IPS-NIHi11 (cell line): ENCODE results near the gene CACNA1A.
"Not testable (repeated sequence)": the region's sequence is repeated elsewhere in the genome, so short reads cannot be mapped to it uniquely, and the experiment has no call there.

Source experiments
- DNase-seq: peaks from one replicate; pipeline ENCODE4 v3.0.0; 2012; ENCODE audit warnings: mixed read lengths, low spot score

CACNA1A gene

DNA sequence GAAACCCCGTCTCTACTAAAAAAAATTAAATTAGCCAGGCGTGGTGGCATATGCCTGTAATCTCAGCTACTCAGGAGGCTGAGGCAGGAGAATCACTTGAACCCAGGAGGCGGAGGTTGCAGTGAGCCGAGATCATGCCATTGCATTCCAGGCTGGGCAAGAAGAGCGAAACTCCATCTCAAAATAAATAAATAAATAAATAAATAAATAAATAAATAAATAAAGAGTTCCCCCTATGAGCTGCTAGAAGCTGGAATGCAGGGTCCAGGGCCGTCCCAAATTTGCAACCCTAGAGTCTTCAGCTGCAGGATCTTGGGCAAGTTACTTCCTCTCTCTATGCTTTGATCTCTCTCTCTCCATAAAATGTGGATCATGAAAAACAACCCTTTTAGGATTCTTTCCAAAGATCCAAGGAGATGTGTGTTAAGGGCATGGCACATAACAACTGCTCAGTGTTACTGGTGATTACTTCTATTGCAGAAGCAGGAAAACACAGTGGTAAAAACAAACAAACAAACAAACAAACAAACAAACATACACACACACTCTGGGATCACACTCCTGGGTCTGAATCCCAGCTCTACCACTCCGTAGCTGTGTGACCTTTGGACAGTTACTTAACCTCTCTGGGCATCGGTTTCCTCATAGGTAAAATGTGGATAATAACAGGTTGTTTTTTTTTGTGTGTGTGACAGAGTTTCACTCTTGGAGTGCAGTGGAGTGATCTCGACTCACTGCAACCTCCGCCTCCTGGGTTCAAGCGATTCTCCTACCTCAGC lies 78.8 kb downstream of the CACNA1A start:
- no peak for DNase-seq

GRCh38 chr19:13425875-13426274 lies 80.4 kb downstream of the CACNA1A start:
- not testable (repeated sequence) for DNase-seq

DNA sequence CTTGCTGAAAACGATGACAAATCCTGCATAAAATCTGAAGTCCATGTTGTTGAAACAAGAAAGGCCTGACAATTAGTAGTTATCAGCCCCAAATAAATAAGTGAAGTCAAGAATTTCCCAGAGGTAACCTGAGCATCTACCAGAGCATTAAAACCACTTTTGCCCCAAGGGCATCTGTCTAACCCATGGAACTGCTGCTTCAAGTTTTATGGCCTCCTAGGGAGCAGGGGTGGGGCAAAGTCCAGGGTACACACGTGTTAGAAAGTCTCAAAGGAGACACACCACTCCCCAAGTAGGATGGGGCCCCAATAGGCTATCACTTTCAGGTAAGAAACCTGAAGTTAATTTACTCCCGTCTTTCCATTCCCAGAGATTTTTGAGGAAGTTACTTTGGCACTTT lies 81.1 kb downstream of the CACNA1A start:
- no peak for DNase-seq

- no peak for DNase-seq
Measured at GRCh38 chr19:13420780-13421179, 85.5 kb downstream of the CACNA1A start.

DNA sequence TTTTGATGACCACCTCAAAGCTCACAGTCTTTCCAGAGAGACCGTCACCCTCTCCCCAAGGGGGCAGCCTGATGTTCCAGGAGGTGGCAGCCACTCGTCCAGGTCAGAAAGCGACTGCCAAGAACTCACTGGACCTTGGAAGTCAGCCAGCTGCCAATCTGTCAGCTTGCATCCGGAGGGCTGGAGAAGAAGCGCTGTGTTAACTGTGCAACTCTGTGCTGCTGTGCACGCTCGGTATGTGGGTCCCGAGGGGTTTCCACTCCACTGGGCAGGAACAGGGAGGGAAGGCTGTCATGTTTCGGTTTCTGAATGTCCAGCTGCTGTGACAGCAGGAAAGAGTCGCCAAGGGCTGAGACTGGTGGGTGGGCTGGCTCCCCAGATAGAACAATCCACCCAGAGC lies 89.2 kb downstream of the CACNA1A start:
- no peak for DNase-seq

DNA sequence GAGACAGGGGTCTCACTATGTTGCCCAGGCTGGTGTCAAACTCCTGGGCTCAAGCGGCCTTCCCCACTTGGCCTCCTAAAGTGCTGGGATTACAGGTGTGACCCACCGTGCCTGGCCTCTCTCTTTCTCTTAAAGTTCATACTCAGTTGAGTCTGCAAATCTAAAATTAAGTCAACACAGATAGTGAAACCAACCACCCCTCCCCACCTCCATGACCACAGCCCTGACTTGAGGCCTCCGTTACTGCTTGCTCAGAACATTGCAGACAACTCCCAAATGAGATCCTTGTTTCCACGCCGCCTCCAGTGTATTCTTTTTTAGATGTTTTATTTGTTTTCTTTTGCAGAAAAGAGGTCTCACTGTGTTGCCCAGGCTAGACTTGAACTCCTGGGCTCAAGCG lies 94.4 kb downstream of the CACNA1A start:
- no peak for DNase-seq

GRCh38 chr19:13410946-13411345 lies 95.3 kb downstream of the CACNA1A start:
- no peak for DNase-seq

- no peak for DNase-seq
Measured at GRCh38 chr19:13408889-13409518, 97.3 kb downstream of the CACNA1A start.

- no peak for DNase-seq
Measured at GRCh38 chr19:13404236-13404635, 102.0 kb downstream of the CACNA1A start.

DNA sequence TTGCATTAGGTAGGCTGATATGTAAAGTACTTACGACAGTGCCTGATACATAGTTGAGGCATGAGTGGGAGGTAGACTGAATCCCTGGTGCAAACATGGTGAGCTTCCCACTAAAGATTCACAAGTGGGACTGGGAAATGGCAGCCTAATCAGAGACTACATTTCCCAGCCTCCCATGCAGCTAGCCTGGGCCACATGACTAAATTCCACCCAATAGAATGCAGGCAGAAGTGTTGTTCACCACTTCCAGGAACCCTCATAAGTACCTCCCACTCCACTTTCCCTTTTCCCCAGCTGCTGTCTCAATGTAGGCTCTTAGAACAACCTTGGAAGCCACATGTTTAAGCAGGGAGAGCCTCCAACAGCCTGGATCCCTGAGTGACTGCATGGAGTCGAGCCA lies 104.9 kb downstream of the CACNA1A start:
- DNase-seq, result peak; percentile 55

- no peak for DNase-seq
Measured at GRCh38 chr19:13400296-13400695, 106.0 kb downstream of the CACNA1A start.

- no peak for DNase-seq
Measured at GRCh38 chr19:13399746-13400145, 106.5 kb downstream of the CACNA1A start.

DNA sequence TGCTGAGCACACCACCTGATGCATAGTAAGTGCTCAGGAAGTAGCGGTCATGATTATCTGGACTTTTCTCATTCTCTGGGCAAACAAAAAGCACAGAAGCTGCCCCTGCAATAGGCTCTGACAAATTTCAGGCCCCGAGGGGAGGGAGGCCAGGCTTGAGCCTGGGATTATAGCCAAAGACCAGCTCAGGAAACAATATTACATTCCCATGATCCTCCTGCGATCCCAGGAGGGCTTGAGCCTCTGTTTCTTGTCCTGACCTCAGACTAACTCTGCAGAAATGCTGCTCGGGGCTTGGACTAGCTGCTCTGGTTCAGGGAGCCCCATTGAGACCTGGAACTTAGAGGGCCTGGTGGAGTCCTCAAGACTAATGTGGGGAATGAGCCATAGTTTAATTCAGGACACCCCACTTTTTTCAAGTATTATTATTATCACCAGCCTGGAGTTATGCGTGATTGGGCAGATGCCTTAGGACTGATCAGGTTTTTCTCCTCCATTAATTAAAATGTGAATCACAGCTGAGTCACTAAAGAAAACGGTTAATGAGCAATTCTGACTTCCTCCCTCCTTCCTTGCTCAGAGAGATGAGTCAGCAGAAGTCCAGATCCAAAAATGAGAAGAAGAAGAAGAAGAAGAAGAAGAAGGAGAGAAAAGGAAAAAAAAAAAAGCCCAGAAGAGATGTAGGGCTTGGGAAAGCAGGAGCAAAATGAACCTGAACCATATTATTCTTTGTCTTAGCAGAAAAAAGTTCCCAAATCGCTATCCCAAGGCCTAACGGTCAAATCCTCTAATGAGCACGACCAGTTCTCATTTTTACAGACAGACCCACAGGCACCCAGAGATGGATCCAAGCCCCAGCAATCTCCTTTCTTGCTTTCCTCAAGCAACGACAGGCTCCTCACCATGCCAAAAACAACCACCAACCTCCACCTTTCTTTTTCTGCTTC lies 107.2 kb downstream of the CACNA1A start:
- DNase-seq, result no peak

DNA sequence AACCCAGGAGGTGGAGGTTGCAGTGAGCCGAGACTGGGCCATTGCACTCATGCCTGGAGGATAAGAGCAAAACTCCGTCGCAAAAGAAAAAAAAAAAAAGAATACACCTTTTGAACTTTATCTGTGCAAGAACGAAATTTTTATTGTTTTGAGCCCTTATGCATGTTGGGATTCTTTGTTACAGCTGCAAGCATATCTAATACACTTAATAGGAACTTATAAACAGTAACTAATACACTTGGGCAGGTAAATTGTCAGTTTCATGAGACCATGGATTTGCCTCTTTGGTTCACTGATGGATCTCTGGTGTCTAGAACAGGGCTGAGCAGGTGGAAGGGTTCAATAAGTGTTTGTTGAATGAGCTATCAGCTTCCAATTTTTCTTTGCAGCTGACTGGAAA lies 108.1 kb downstream of the CACNA1A start:
- DNase-seq, result no peak

GRCh38 chr19:13396250-13397080 lies 109.8 kb downstream of the CACNA1A start:
- DNase-seq, result peak; percentile 84

- no peak for DNase-seq
Measured at GRCh38 chr19:13382633-13382938, 123.7 kb downstream of the CACNA1A start.

GRCh38 chr19:13381827-13382632 lies 124.2 kb downstream of the CACNA1A start:
- no peak for DNase-seq

DNA sequence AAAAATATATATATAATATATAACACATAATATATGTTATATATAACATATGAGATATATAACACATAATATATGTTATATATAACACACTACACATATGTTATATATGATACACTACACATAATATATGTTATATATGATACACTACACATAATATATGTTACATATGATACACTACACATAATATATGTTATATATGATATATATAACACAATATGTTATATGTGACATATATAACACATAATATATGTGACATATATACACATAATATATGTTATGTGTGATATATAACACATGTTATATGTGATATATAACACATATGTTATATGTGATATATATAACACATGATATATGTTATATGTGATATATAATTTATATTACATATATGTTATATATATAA lies 129.7 kb downstream of the CACNA1A start:
- DNase-seq, result no peak

DNA sequence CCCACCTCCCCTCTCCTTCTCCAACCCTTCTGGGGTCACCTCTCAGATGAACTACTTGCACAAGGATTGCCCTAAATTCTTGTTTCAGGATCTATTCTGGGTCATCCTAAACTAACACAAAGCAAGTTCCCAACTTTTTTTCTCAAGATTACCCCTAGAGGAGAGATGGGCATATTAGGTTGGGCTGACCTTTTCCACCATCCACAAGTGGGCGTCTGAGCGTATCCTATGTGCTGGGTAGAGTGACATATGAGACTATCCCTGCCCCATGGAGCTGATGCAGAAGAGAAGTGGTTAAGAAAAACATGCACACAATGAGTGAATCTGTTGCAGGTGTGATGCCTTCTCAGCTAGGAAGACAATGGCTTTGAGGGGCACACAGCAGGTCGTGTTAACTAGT lies 132.7 kb downstream of the CACNA1A start:
- DNase-seq, result no peak

DNA sequence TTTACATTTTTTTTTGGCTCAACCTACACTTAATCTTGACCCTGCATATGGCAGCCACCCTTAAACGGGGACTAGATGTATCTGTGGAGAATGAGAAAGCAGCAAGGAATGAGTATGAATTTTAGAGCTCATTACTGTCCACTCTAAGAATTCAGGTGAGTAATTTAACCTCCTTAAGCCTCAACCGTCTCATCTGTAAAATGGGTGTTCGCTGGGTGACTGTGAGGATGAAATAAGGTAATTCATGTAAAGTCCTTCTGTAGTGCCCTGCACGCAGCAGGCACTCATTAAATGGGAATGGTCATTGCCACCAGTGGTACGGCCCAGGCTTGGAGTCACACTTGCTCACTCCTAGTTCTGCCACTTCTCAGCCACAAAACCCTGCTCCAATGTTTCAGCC lies 135.3 kb downstream of the CACNA1A start:
- no peak for DNase-seq

- peak; percentile 59 for DNase-seq
Measured at GRCh38 chr19:13366529-13367143, 139.6 kb downstream of the CACNA1A start.
